HG02759 (cell line): Measurements from ENCODE around the gene PRKCB.
"Not testable (repeated sequence)": the region's sequence is repeated elsewhere in the genome, so short reads cannot be mapped to it uniquely, and the experiment has no call there.

Source experiments
- ATAC-seq: cut with Tn5 transposase; IDR thresholded peaks from one replicate; pipeline ENCODE4 v1.9.1; 2021; ENCODE audit warnings: mild to moderate bottlenecking, moderate library complexity; ENCODE audit not compliant: unreplicated experiment

The PRKCB gene

DNA sequence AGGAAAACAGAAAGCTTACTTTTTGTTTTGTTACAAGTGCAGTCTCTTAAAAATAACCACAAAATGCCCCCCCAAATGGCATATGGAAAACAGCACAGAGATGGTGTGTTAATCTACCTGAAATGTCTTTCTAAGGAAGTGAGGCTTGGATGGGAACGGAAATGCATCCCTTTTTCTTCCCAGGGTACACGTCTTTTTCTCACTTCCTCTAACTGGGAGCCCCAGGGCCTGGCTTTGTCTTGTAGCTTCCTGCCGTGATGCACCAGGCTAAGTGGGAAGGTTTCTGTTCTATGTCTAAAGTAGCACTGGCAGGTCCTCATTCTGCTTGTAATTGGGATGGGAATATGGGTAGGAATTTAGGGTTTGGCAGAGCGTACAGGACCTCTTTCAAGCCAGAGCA is 367.9 kb downstream of the PRKCB start:
- ATAC-seq: no peak

DNA sequence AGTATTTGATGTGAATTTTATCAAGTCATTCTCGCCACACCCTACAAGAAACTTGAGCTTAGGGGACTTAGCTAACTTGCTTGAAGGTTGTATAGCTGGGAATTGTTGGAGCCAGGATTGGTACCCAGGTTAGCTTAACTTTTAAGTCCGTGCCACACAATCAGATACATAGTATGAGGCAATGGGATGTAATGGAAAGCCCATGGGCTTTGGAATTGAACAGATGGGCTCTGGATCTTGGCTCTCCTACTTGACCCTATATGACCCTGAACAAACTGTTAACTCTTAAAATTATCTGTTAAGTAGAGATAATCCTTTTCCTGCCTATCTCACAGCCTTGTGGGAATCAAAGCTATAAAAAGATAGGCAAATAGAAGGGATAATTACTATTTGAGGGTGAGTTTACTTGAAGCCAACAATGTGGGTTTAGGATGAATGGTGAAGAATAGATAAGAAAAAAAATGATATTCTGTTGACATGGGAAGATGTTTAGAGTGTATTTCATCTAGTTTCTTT is 368.4 kb downstream of the PRKCB start:
- ATAC-seq: no peak

DNA sequence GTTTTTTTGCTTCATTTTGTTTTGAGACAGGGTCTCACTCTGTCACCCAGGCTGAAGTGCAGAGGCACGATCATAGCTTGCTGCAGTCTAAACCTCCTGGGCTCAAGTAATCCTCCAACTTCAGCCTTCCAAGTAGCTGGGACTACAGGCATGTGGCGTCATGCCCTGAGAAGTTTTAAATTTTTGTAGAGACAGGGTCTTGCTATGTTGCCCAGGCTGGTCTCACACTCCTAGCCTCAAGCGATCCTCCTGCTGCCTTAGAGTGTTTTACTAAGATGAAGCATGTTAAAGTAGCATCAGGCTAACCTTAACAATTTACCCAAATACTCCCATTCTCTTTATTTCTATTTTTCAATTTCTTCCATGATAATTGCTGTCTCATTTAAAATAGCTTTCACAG is 371.1 kb downstream of the PRKCB start:
- no peak for ATAC-seq

DNA sequence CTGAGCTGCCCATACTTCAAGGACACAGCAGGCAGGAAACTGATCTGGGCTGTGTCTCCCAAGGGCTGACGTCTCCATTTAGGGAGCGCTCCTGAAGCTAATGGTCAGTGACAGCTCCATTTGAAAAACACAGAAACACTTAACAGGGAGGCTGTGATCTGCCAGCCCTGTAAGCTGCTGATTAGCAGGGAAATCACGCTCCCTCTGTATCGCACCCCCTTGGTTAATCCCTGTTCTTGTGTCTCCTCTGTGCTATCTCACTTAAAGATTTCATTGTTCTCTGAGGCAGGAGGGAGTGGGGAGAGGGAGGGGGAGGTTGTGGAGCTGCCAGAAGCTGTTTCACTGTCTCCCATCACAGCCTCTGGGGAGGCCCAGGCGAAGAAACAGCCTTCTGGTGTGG is 372.9 kb downstream of the PRKCB start:
- ATAC-seq: no peak

DNA sequence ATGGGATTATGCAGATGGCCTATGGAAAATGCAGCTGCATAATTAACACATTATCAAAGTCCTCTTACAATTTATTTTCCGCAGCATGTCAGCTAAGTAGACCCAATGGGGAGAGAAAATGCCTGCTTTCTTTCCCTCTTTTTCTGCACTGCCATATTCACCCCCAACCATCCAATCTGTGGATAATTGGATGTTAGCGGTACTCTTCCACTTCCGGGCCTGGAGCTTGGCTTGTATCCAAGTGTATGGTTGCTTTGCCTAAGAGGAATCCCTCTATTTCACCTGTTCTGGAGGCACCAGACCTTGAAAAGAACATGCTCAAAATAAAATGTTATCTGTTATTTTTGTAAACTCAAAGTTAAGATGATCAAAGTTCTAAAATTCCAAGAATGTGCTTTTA is 379.2 kb downstream of the PRKCB start:
- no peak for ATAC-seq

DNA sequence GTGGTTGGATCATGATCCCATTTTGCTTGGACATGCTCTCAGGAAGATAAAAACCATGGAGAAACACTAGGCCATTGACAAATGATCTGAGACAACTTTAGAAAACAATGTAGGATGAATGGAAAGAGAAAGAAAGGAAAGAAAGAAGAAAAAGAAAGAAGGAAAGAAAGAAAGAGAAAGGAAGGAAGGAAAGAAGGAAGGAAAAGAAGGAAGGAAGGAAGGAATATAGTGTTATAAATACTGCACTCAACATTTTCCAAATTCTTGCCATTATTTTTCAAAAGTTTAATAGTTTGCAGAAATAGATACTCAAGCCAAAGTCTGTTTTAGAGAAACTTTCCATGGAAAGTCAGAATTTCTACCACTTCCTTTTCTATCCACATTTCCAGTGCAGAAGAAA is 381.2 kb downstream of the PRKCB start:
- no peak for ATAC-seq

DNA sequence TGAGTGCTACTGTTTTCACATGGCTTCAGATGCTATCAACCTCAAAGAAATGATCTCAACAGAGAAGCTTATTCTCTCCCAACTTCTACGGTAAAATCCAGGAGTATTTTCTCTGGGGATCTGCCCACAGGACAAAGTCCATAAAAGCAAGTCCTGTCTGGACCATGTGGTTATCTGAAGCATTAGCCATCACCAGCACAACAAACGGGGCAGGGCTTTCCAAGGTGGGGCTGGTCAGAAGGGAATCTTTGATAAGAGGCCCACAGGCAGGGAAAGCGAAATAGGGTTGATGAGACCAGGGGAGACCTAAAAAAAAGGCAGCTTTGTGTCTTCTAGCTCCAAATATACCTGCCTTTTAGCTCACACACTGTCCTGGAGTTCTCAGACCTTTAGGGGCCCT is 381.7 kb downstream of the PRKCB start:
- ATAC-seq: no peak

DNA sequence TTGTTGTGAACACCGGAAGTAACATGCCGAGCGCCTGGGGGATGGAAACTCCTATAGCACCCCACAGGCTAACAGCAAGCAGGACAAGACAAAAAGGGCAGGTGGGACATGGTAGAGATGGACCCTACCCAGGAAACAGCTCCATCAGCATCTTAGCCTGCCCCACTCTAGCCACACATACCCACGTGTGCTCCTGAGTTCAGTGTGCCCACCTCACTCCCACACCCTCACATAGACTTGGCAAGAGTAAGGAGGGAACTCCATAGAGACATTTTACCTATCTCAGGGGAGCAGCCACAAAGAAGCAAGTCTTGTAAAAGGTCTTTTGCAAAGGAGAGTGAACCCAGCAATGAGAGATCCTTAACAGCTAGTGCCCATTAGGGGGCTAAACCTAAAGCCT is 382.5 kb downstream of the PRKCB start:
- ATAC-seq: no peak

DNA sequence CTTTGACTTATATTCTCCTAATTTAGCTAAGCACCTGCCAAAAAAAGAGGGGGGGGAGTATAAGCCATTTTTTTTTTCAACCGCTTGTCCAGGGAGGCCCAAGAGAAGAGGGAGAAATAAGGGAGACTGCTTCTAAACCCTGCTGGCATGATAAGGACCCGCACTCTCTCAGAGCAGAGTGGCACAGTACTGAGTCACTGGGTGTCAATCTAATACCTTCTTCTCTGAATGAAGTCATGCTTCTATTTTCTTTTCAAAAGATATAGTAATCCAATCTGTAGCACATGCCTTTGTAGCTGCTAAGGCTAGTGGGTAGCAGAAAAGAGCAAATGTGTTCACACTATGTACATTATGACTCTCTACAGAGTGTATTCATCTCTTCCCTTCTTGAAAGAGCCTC is 385.4 kb downstream of the PRKCB start:
- ATAC-seq: no peak

DNA sequence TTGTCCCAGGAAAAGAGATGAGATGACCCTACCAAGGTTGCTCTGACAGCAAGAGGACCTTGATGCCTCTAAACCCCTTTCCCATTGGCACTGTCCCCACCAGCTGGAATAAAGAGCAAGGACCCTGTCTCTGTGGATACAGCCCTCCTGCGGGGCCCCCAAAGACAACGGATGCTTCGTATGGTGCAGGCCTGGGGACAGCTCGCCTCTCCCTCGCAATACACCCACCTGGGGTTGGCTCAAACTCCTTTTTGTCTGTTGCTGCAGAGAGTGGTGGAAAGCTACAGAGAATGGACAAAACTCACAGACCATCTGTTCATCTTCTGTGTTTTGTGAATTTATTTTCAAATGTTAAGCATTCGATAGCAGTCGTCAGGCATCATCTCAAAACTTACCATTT is 392.7 kb downstream of the PRKCB start:
- ATAC-seq: no peak

DNA sequence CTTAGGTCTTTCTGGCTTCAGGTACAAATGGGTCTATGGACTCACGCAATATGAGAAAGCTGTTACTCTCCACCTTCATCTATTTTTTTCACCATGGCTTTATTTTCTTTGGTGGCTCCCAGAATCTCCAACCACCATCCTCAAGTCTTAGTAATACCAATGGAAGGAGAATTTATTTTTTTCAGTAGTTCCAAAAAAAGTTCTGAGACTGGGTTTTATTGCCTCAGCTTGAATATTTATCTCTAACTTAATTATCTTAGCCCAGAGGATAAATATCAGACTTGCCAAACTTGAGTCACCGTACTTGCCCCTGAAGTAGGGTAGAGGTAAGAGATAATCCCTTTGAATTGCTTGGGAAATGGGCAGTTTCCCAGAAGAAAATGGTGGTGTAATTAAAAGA is 397.2 kb downstream of the PRKCB start:
- ATAC-seq: no peak

DNA sequence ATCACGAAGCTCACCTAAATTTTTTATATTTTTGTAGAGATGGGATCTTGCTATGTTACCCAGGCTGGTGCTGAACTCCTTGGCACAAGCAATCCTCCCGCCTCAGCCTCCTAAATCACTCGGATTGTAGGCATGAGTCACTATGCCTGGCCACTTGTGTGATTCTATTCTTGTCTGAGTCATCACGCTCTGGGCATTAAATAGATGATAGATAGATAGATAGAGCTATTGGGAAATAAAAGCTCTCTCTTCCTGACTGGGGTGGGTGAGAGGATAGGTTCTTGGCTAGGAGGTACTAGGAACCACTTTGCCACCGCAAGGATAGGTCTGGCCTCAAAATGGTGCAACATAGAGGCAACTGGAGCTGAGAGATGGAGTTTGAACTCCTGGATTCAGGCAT is 399.0 kb downstream of the PRKCB start:
- no peak for ATAC-seq

DNA sequence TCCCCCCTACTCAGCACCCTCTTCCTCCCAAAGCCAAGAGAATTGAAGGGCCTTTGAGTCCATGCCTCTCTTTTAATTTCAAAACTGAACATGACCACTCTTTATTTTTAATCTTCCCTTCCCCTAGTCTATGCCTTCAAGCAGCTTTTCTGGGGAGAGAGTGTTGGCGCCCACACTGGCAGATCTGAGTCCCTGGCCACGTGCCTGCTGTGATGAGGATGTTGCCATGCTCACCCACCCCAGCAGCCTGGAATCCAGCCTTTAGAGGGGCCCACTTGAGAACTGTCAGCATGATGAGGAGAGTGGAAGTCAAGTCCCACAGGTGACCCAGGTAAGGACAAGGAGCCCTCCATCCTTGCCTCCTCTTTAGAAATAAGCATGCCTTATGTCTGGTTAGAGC is 400.0 kb downstream of the PRKCB start:
- no peak for ATAC-seq

DNA sequence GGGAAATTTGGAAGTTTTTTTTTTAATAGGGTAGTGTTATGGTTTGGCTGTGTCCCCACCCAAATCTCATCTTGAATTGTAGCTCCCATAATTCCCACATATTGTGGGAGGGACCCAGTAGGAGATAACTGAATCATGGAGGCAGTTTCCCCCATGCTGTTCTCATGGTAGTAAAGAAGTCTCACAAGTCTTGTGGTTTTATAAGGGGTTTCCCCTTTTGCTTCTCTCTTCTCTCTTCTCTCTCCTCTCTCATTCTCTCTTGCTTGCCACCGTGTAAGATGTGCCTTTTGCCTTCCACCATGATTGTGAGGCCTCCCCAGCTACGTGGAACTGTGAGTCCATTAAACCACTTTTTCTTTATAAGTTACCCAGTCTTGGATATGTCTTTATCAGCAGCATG is 403.1 kb downstream of the PRKCB start:
- not testable (repeated sequence) for ATAC-seq

DNA sequence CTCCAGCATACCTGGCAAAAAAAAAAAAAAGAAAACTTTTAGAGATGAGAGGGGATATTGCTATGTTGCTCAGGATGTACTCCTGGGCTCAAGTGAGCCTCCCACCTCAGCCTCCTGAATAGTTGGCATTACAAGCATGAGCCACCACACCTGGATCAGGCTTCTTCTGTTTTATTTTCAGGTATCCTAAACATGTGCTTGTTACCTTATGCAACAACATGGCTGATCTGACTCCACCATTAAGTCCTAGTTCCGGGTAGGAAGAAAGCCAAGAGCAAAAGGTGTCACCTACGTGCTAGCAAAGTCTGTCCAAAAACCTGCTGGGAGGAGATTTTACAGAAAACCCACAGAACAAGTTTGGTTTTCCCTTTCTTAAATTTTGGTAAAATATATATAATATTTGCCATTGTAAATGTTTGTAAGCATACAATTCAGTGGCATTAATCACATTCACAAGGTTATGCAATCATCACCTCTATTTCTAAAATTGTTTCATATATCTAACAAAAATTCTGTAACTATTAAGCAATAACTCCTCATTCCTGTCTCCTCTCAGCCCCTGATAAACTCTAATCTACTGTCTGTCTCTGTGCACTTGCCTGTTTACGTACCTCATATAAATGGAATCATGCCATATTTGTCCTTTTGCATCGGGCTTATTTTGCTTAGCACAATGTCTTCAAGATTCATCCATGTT is 411.3 kb downstream of the PRKCB start:
- ATAC-seq: no peak

DNA sequence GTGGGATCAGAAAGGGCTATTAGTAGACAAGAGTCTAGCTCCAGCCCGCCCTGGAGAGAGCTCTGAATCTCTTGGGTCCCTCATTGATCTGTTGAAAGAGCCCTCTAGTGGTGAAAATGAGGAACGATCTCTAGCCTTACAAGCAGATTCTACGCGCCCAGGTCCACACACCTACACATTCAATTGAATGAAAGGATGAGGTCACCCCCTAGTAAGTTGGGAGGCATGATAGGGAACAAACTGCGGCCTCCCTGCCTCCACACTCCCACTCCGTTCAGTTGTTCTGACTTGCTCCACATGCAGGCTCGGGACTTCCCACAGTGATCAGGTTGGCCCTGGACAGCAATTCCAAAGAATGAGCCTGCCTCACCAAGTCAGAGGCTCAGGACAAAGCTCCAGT is 417.4 kb downstream of the PRKCB start:
- no peak for ATAC-seq

DNA sequence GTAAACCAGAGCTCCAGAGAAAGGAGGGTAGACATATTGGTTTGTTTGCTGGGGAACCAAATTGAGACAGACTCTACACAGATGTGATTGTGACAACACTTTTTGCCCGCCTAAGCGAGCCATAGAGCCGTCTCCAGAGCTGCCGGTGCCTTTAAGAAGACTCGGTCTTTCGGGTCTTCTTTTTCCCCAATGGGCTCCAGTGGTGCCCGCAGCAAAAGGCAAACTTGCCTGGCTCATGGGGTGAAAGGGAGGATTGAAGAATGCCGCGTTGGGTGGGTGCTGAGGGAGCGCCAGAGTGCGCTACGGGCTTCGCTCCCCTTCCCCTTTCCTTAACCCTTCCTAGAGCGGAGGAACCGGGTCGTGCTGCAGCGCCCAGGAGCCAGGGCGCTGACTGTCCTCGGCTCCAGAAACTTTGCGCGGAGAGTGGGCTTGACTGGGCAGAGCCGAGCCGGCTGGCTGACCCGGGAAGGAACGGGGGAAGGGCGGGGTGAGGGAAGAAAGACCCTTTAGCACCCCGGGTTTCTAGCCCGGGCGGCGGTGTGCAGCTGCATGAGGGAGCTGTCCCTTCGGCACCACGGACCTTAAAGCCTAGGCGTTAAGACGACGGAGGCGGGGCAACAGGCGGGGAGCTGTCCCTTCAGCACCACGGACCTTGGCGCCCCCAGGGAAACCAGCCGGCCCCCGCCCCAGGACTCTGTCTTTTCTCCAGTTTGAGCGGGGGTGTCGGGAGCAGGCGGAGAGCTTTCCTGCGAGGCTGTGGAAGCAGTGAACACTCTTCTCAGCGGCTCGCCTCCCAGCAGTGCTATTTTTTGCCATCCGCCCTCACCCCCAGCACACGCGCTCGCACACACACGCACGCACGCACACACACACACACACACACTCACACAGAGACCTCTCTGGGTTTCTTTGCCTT is 419.9 kb downstream of the PRKCB start, which contains the start of gene CACNG3:
TSS of gene CACNG3 (plus strand) at position 880 of the 916 bp plus-strand sequence. CDS start 420 bp downstream, outside the sequence.
- no peak for ATAC-seq

DNA sequence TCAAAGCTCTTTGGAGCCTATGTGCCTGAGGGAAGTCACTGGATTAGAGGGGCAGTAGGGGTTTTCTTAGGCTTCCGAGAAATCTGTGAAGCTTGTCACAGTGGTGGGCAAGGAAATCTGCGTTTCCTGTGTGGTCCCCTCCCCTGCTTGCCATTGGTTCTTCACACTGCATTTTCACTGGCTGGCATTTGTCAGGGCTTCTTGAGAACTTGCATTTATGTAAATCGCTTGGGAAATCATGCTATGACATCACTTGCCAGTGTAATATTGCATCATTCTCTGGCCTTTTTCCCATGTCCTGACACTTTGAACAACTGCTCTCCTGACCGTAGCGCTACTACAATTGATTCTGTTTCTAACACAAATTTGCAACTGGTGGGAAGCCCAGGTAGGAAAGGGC is 422.2 kb downstream of the PRKCB start:
- ATAC-seq: no peak

DNA sequence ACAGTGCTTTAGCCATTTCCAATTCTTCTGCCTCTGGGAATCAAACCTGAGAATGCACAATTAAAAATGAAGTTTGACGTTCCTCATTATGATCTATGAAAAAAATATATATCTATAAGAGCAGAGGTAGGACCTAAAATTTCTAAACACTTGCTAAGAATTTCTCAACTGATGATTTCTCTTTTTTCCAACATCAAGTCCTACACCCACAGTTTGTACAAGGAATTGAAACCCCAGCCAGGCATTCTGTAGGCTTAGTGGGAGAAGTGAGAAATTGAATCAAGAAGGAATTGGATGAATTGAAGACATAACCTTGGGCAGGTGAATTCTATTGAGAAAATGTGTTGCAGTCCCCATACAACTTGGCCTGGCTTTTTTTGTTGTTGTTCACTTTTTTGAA is 423.0 kb downstream of the PRKCB start:
- ATAC-seq: no peak

DNA sequence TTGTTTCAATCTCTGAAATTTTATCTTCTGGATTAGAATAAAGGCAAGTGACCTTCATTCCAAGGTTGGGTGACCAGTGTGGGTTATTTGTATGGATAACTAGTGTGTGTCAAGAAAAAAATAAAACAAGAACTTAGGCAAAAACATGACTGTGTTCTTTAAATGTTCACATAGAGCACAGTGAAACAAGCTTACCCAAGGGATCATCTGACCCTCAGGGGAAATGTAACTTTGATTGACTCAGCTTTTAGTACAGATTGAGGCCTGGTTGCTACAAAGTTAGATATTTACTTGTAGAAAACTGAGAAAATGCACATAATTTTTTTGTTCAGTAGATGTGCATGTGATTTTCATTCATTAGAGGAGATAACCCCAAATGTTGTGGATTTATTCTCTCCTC is 427.0 kb downstream of the PRKCB start:
- no peak for ATAC-seq
